GM19035 (cell line): ENCODE measurements around the gene C19orf81.
"Not testable (repeated sequence)": the region's sequence is repeated elsewhere in the genome, so short reads cannot be mapped to it uniquely, and the experiment has no call there.

Experiments used
- ATAC-seq: cut with Tn5 transposase; IDR thresholded peaks from one replicate; pipeline ENCODE4 v1.9.1; 2021; ENCODE audit not compliant: unreplicated experiment

The C19orf81 gene

GRCh38 chr19:50649433-50650391, at the start of gene C19orf81:
C19orf81 (plus strand) TSS chr19:50649445; CDS start chr19:50649445, 0 bp downstream.
- no peak for ATAC-seq

GRCh38 chr19:50601407-50602088, 47.7 kb upstream of the C19orf81 start:
- ATAC-seq, result no peak

- ATAC-seq, result no peak
Observed at GRCh38 chr19:50602089-50602422, 47.2 kb upstream of the C19orf81 start.

GRCh38 chr19:50602496-50602895, 46.7 kb upstream of the C19orf81 start:
- ATAC-seq, result no peak

GRCh38 chr19:50602935-50603334, 46.3 kb upstream of the C19orf81 start:
- ATAC-seq, result no peak

GRCh38 chr19:50604264-50605073, 44.8 kb upstream of the C19orf81 start:
- not testable (repeated sequence) for ATAC-seq

- not testable (repeated sequence) for ATAC-seq
Observed at GRCh38 chr19:50606059-50606836, 43.0 kb upstream of the C19orf81 start.

- no peak for ATAC-seq
Observed at GRCh38 chr19:50607388-50607787, 41.9 kb upstream of the C19orf81 start.

- no peak for ATAC-seq
Observed at GRCh38 chr19:50607874-50608785, 41.1 kb upstream of the C19orf81 start.

GRCh38 chr19:50612504-50613404, 36.5 kb upstream of the C19orf81 start:
- not testable (repeated sequence) for ATAC-seq

- ATAC-seq, result not testable (repeated sequence)
Observed at GRCh38 chr19:50618379-50618778, 30.9 kb upstream of the C19orf81 start.

- not testable (repeated sequence) for ATAC-seq
Observed at GRCh38 chr19:50619184-50619583, 30.1 kb upstream of the C19orf81 start.

GRCh38 chr19:50620394-50620906, 28.8 kb upstream of the C19orf81 start:
- ATAC-seq, result not testable (repeated sequence)

- ATAC-seq, result no peak
Observed at GRCh38 chr19:50624949-50625600, 24.2 kb upstream of the C19orf81 start.

GRCh38 chr19:50626011-50626410, 23.2 kb upstream of the C19orf81 start:
- no peak for ATAC-seq

GRCh38 chr19:50626795-50627194, 22.4 kb upstream of the C19orf81 start:
- ATAC-seq, result no peak

- no peak for ATAC-seq
Observed at GRCh38 chr19:50628146-50628545, 21.1 kb upstream of the C19orf81 start.

GRCh38 chr19:50628551-50628950, 20.7 kb upstream of the C19orf81 start:
- ATAC-seq, result no peak
